Neural cell (in vitro differentiated cells): ENCODE results near the gene TCF4. TPM values are rescaled to one million over a fixed set of nuclear protein-coding genes. Genes with fewer than 3 reads are reported as not detected.

ENCODE experiments used
- H2AFZ ChIP-seq: fragments of 200-600, 300-800 bp; sonication (generic), shearing (Covaris generic); 2 replicates; pipeline ENCODE4 v1.6.0; 2014; ENCODE audit warnings: low read depth, mild to moderate bottlenecking, antibody characterized with exemption, low read length, moderate library complexity
- H3F3A ChIP-seq: fragments of 200-600 bp; shearing (Covaris generic); 2 replicates; pipeline ENCODE4 v1.6.1; 2016; ENCODE audit warnings: mild to moderate bottlenecking, moderate library complexity, mixed read lengths, antibody characterized with exemption, low read length; ENCODE audit not compliant: insufficient read depth, poor library complexity, severe bottlenecking
- H3K27ac ChIP-seq: fragments of 200-600, 300-800 bp; sonication (generic), shearing (Covaris generic); 2 replicates; pipeline ENCODE4 v1.5.1; 2014; ENCODE audit warnings: mild to moderate bottlenecking, low read length, moderate library complexity
- H3K27me3 ChIP-seq: fragments of 300-800, 200-600 bp; sonication (generic), shearing (Covaris generic); 2 replicates; pipeline ENCODE4 v1.6.0; 2014; ENCODE audit warnings: mild to moderate bottlenecking, low read depth, low read length, moderate library complexity; ENCODE audit not compliant: insufficient read depth
- H3K36me3 ChIP-seq: fragments of 300-800, 200-600 bp; sonication (generic), shearing (Covaris generic); 2 replicates; pipeline ENCODE4 v1.5.1; 2014; ENCODE audit warnings: mild to moderate bottlenecking, antibody characterized with exemption, low read length, moderate library complexity; ENCODE audit not compliant: insufficient read depth
- H3K4me2 ChIP-seq: fragments of 300-800, 200-600 bp; sonication (generic), shearing (Covaris generic); 2 replicates; pipeline ENCODE4 v1.6.0; 2014; ENCODE audit warnings: mild to moderate bottlenecking, low read length
- H3K4me3 ChIP-seq: fragments of 300-800, 200-600 bp; sonication (generic), shearing (Covaris generic); 2 replicates; pipeline ENCODE4 v1.5.1; 2014; ENCODE audit warnings: mild to moderate bottlenecking, low read length, moderate library complexity
- H3K79me2 ChIP-seq: fragments of 200-600 bp; shearing (Covaris generic); replicated peaks from 2 replicates; pipeline ENCODE4 v1.6.0; 2014; ENCODE audit warnings: mild to moderate bottlenecking, low read length, moderate library complexity; ENCODE audit not compliant: insufficient read depth
- H3K9ac ChIP-seq: fragments of 300-800, 200-600 bp; sonication (generic), shearing (Covaris generic); 2 replicates; pipeline ENCODE4 v1.6.1; 2016; ENCODE audit warnings: mild to moderate bottlenecking, low read length, mixed read lengths
- H3K9me2 ChIP-seq: fragments of 200-600 bp; shearing (Covaris generic); 2 replicates; pipeline ENCODE4 v1.6.1; 2016; ENCODE audit warnings: mild to moderate bottlenecking, low read length, mixed read lengths; ENCODE audit not compliant: insufficient read depth
- H3K9me3 ChIP-seq: fragments of 200-600, 300-800 bp; sonication (generic), shearing (Covaris generic); 2 replicates; pipeline ENCODE4 v1.6.1; 2016; ENCODE audit warnings: mild to moderate bottlenecking, mixed run types, low read length, moderate library complexity, mixed read lengths
- H4K20me1 ChIP-seq: fragments of 200-600 bp; shearing (Covaris generic); 2 replicates; pipeline ENCODE4 v1.6.1; 2016; ENCODE audit warnings: mild to moderate bottlenecking, mixed run types; ENCODE audit not compliant: insufficient read depth
- CTCF ChIP-seq: fragments of 450-650 bp; IDR thresholded peaks from 2 replicates; pipeline ENCODE4 v1.5.1; 2014; ENCODE audit warnings: antibody characterized with exemption, mild to moderate bottlenecking, moderate library complexity; ENCODE audit not compliant: poor library complexity, severe bottlenecking
- EP300 ChIP-seq: fragments of 450-650 bp; conservative IDR thresholded peaks from 2 replicates; pipeline ENCODE4 v1.6.1; 2014; ENCODE audit warnings: antibody characterized with exemption, mild to moderate bottlenecking, moderate library complexity; ENCODE audit not compliant: poor library complexity, severe bottlenecking
- EZH2 ChIP-seq: fragments of 200-600, 300-800 bp; shearing (Covaris generic), sonication (generic); IDR thresholded peaks from 2 replicates; pipeline ENCODE4 v1.6.1; 2014; ENCODE audit warnings: antibody characterized with exemption, low read length, borderline replicate concordance, mild to moderate bottlenecking; ENCODE audit not compliant: insufficient read depth, poor library complexity, severe bottlenecking
- MXI1 ChIP-seq: fragments of 450-650 bp; conservative IDR thresholded peaks from 2 replicates; pipeline ENCODE4 v1.6.1; 2014; ENCODE audit warnings: antibody characterized with exemption, mild to moderate bottlenecking; ENCODE audit not compliant: poor library complexity, severe bottlenecking
- POLR2AphosphoS5 ChIP-seq: IDR thresholded peaks from 2 replicates; pipeline ENCODE4 v1.6.1; 2012
- RAD21 ChIP-seq: fragments of 450-650 bp; conservative IDR thresholded peaks from 2 replicates; pipeline ENCODE4 v1.6.1; 2014; ENCODE audit warnings: antibody characterized with exemption, mild to moderate bottlenecking, moderate library complexity
- SMC3 ChIP-seq: fragments of 450-650 bp; conservative IDR thresholded peaks from 2 replicates; pipeline ENCODE4 v1.6.1; 2014; ENCODE audit warnings: antibody characterized with exemption, mild to moderate bottlenecking, moderate library complexity; ENCODE audit not compliant: poor library complexity
- TAF1 ChIP-seq: IDR thresholded peaks from 2 replicates; pipeline ENCODE4 v1.6.1; 2012; ENCODE audit warnings: low read depth
- polyA plus RNA-seq: library from polyadenylated mRNA; depleted of rRNA; stranded (reverse); fragments of >200 nt; gene quantifications from 2 replicates; pipeline ENCODE4 v1.2.3, GENCODE V29; 2014
- TF ChIP-seq, protein P1 (sequence below): IDR thresholded peaks from 2 replicates; pipeline ENCODE4 v1.6.1; 2012; ENCODE audit warnings: borderline replicate concordance

TCF4 gene
- polyA plus RNA-seq, 1 donor from 2014 or later = 7.0 TPM

- H2AFZ ChIP-seq = no peak overlapping the region
- no peak overlapping the region for H3K9ac ChIP-seq
- no peaks in the 10 kb centered on the region for H3F3A ChIP-seq
- H3K79me2 ChIP-seq = no peaks in the 10 kb centered on the region
- H3K9me3 ChIP-seq = no peaks in the 10 kb centered on the region
- no peak overlapping the region for H3K4me3 ChIP-seq
- no peaks in the 10 kb centered on the region for H3K27me3 ChIP-seq
- H3K36me3 ChIP-seq = no peaks in the 10 kb centered on the region
- no peak overlapping the region for H3K27ac ChIP-seq
- TF ChIP-seq EZH2 (no peak), TAF1 (no peak), SMC3 (no peak), MXI1 (no peak), CTCF (no peak), RAD21 (no peak)
- no peaks in the 10 kb centered on the region for H4K20me1 ChIP-seq
- no peaks in the 10 kb centered on the region for H3K9me2 ChIP-seq
- no peak overlapping the region for H3K4me2 ChIP-seq
Measured at GRCh38 chr18:55261253-55261652, 326.7 kb downstream of the TCF4 start.

GRCh38 chr18:55258088-55258487 is 329.9 kb downstream of the TCF4 start:
- H2AFZ ChIP-seq = no peak overlapping the region
- no peak for TF ChIP-seq MXI1
- no peak for TF ChIP-seq TAF1
- no peak for TF ChIP-seq POLR2AphosphoS5
- no peak for TF ChIP-seq RAD21
- TF ChIP-seq SMC3 = no peak
- TF ChIP-seq CTCF = no peak
- no peak for TF ChIP-seq EP300
- TF ChIP-seq, protein P1, sequence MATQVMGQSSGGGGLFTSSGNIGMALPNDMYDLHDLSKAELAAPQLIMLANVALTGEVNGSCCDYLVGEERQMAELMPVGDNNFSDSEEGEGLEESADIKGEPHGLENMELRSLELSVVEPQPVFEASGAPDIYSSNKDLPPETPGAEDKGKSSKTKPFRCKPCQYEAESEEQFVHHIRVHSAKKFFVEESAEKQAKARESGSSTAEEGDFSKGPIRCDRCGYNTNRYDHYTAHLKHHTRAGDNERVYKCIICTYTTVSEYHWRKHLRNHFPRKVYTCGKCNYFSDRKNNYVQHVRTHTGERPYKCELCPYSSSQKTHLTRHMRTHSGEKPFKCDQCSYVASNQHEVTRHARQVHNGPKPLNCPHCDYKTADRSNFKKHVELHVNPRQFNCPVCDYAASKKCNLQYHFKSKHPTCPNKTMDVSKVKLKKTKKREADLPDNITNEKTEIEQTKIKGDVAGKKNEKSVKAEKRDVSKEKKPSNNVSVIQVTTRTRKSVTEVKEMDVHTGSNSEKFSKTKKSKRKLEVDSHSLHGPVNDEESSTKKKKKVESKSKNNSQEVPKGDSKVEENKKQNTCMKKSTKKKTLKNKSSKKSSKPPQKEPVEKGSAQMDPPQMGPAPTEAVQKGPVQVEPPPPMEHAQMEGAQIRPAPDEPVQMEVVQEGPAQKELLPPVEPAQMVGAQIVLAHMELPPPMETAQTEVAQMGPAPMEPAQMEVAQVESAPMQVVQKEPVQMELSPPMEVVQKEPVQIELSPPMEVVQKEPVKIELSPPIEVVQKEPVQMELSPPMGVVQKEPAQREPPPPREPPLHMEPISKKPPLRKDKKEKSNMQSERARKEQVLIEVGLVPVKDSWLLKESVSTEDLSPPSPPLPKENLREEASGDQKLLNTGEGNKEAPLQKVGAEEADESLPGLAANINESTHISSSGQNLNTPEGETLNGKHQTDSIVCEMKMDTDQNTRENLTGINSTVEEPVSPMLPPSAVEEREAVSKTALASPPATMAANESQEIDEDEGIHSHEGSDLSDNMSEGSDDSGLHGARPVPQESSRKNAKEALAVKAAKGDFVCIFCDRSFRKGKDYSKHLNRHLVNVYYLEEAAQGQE = no peak
- TF ChIP-seq EZH2 = no peak
- no peak overlapping the region for H3K4me2 ChIP-seq
- H3K79me2 ChIP-seq = no peaks in the 10 kb centered on the region
- H3K27me3 ChIP-seq = no peaks in the 10 kb centered on the region
- no peaks in the 10 kb centered on the region for H3K9me3 ChIP-seq
- H3K27ac ChIP-seq = no peak overlapping the region
- no peaks in the 10 kb centered on the region for H3K36me3 ChIP-seq
- no peak overlapping the region for H3K4me3 ChIP-seq
- no peaks in the 10 kb centered on the region for H4K20me1 ChIP-seq
- H3K9me2 ChIP-seq = no peaks in the 10 kb centered on the region
- H3F3A ChIP-seq = no peaks in the 10 kb centered on the region
- no peak overlapping the region for H3K9ac ChIP-seq
